PC-9 (cell line): ENCODE data around the gene CDYL2.

Experiments used
- EZH2 ChIP-seq: fragments of 200-600 bp; sonication (generic); IDR thresholded peaks from 2 replicates; pipeline ENCODE4 v1.8.0; 2017; ENCODE audit warnings: antibody characterized with exemption, low read depth
- TF ChIP-seq, protein P1 (sequence below): fragments of 200-600 bp; sonication (generic); conservative IDR thresholded peaks from 2 replicates; pipeline ENCODE4 v1.6.1; 2017; ENCODE audit warnings: mixed run types, antibody characterized with exemption, mild to moderate bottlenecking, moderate library complexity

DNA sequence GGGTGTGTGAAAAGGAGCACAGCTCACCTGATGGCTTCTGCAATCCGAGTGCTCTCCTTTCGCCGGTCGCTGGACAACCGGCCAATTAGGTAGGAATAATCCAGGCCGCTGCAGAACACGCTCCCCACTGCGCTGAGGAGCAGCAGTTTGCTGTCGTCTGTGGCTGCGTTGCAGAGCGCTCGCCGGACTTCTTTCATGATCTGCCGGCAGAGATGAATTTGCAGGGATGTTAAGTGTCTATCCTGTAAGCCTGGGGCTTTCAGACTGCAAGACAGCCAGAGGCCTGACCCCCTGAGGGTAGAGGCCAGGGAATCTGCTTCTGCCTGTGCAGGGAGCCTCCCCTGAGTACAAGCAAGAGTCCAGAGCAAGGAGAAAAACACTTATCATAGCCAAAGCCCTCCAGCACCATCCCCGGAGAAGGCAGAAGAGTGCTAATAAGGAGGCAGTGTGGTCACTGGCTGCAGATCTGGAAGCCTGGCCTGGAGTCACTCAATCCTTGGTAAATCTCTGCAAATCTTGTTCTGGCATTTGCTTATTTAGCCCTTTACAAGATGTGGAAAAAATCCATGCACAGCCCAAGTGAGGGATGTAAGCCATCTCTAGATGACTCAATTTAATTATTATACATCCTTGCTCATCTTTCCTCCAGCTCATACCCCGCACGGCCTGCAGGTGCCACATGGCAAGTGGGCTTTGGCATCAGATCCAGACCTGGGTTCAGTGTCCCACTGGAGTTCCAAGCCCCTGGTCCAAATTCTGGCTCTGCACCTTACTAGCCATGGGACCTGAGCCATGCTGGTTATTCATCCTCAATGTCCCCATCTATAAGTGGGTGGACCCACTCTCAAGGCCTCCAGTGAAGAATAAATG lies 183.4 kb downstream of the CDYL2 start:
- TF ChIP-seq, protein P1, sequence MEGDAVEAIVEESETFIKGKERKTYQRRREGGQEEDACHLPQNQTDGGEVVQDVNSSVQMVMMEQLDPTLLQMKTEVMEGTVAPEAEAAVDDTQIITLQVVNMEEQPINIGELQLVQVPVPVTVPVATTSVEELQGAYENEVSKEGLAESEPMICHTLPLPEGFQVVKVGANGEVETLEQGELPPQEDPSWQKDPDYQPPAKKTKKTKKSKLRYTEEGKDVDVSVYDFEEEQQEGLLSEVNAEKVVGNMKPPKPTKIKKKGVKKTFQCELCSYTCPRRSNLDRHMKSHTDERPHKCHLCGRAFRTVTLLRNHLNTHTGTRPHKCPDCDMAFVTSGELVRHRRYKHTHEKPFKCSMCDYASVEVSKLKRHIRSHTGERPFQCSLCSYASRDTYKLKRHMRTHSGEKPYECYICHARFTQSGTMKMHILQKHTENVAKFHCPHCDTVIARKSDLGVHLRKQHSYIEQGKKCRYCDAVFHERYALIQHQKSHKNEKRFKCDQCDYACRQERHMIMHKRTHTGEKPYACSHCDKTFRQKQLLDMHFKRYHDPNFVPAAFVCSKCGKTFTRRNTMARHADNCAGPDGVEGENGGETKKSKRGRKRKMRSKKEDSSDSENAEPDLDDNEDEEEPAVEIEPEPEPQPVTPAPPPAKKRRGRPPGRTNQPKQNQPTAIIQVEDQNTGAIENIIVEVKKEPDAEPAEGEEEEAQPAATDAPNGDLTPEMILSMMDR = no peak
- TF ChIP-seq EZH2 = no peak
